Psoas muscle (tissue), 8 donors: ENCODE measurements around the gene FANK1. TPM values are rescaled to one million over a fixed set of nuclear protein-coding genes. Genes with fewer than 3 reads are reported as not detected.
A peak's percentile ranks its signal among the peaks of the same experiment; 100 is the strongest.

Experiments used
- ATAC-seq, 4 donors: fragments of 200-7000 bp; cut with Tn5 transposase; one replicate each; pipeline ENCODE4 v1.9.1; 2020; ENCODE audit warnings: moderate library complexity in 3 of 4, mild to moderate bottlenecking in 2 of 4
- DNase-seq, 2 donors: peaks; one replicate each; pipeline ENCODE4 v3.0.0-alpha.2; 2020
- H3K27ac ChIP-seq: fragments of 200-600 bp; one replicate; pipeline ENCODE4 v1.8.0; 2022
- H3K27me3 ChIP-seq, 3 donors: fragments of 200-600 bp in 1 of 3; one replicate each; pipeline versions ENCODE4 v1.6.1 to v1.8.0; 2013 to 2022; ENCODE audit warnings: low read length in 2 of 3, mild to moderate bottlenecking in 2 of 3, moderate library complexity in 1 of 3; ENCODE audit not compliant: insufficient read depth in 3 of 3
- H3K36me3 ChIP-seq, 2 donors: fragments of 200-600 bp in 1 of 2; one replicate each; pipeline versions ENCODE4 v1.6.1 to v1.8.0; 2013 to 2022; ENCODE audit warnings: low read depth in 1 of 2, mild to moderate bottlenecking in 1 of 2, moderate library complexity in 1 of 2; ENCODE audit not compliant: insufficient read depth in 1 of 2
- H3K4me1 ChIP-seq: fragments of 200-600 bp; one replicate; pipeline ENCODE4 v1.8.0; 2022
- H3K4me3 ChIP-seq: fragments of 200-600 bp; one replicate; pipeline ENCODE4 v1.8.0; 2022; ENCODE audit warnings: mild to moderate bottlenecking
- H3K9me3 ChIP-seq: fragments of 200-600 bp; one replicate; pipeline ENCODE4 v1.8.0; 2022
- CTCF ChIP-seq: fragments of 200-600 bp; IDR thresholded peaks from one replicate; pipeline ENCODE4 v1.8.0; 2022; ENCODE audit warnings: antibody characterized with exemption
- WGBS, 3 donors: extraction: QIAGEN DNeasy Blood & Tissue Kit; methylation state at CpG; one replicate each; pipeline versions ENCODE4 v1.1.6 to v1.1.7; 2013; 5-methylcytosine and 5-hydroxymethylcytosine counted together
- intact Hi-C, 2 donors: fragments of 100-400 bp; cut with DNase I; formaldehyde crosslinking; loops; one replicate each; pipeline versions ENCODE4 v1.11.0 to v1.14.2; 2022
- polyA plus RNA-seq, 3 donors: library from polyadenylated mRNA; stranded (reverse); fragments of 200-250 nt; gene quantifications; one replicate each; pipeline ENCODE4 v1.2.3, GENCODE V29; 2013
- total RNA-seq, 4 donors: library from RNA; stranded (reverse); fragmentation: NEBNext Ultra II Directional in 2 of 4; extraction: Animal tissue kit (Norgen Biotek cat#: 25700) in 2 of 4; gene quantifications; one replicate each; pipeline versions ENCODE4 v1.2.1 to v1.2.4, GENCODE V29; 2021 to 2023
- donor health status: healthy with polysubstance abuse.
- donor health status: DM: no; HTN: no; CAD: no; lungs with moderate emphysema.
- donor health status: Bipolar disorder and iron deficiency.
- donor health status: healthy.
- donor health status: DM: yes; HTN: yes; CAD: no.
- donor health status: DM: no; HTN: no; CAD: no.
- donor health status: DM: no; HTN: no; CAD: no.
- donor health status: DM: yes; HTN: yes; CAD: no.

The FANK1 gene
- total and polyA plus RNA-seq, 7 donors = 0.23 to 0.49 (median 0.29) TPM; not detected in 3

DNA sequence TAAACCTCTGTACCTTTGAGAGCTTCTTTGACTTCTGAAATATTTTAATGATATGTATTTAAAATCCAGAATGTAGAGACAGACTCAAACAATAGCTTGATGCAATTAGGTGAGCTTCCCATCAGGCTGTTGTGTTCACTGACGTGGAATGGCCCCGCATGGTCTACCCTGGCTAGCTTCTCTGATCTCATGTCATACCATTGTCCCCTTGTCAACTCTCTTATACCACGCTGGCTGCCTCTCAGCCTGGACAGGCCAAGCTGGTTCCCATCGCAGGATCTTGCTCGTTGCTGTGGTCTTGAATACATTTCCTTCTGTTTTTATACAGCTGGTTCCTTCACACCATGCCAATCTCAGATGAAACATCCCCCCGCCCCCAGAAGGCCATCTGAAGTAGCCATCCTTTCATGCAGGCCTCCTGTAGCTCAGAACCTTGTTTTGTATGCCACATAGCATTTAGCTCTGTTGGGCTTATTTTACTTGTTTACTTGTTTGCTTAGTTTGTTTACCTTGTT, 84.2 kb downstream of the FANK1 start:
- no peak for ATAC-seq
- Histone ChIP-seq H3K4me1 (no peaks in the 10 kb centered on the region), H3K27ac (no peak overlapping the region), H3K27me3 (no peaks in the 10 kb centered on the region), H3K36me3 (no peaks in the 10 kb centered on the region), H3K9me3 (no peaks in the 10 kb centered on the region), H3K4me3 (no peak overlapping the region)
- TF ChIP-seq CTCF = no peak
- 73 to 83% (median 76%) methylated on average over 6 of the region's 6 CpGs for WGBS, 3 donors
- DNase-seq = no peak
- intact Hi-C loops = loop anchor here (5.0 to 10.0 kb wide), 4 partner anchors 522 to 1884 kb away; no protein-coding TSS in a partner anchor

DNA sequence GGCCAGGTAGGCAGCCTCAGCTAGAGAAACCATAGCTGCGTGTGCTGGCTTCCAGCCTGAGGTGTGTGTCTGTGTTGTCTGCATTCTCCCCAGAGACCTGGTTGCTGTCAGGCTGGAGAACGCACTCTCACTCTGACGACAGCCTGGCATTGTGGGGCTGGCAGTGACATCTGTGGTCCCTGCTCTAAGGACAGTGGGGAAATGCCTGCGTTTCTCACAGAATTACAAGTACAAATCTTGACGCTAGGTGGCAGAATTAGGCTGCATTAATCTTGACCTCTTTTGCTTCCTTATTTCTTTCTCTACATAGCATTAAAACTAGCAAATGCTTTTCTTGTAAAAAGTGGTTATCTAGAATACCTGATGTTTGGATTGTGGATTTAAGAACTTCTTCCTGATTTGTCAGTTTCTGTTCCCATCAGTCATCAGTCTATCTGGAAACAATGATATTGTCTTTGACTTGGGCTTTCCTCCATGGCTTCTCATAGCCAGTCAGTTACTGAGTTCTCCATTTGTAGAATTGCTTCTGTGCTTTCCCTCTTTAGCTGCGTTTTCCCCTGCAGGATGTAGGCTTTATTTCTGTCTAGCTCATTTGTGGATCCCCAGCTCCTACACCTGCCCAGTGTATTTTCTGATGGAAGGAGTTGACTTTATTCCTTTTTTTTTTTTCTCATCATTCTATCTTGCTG, 86.0 kb downstream of the FANK1 start:
- H3K36me3 ChIP-seq = no peaks in the 10 kb centered on the region
- no peak overlapping the region for H3K27ac ChIP-seq
- intact Hi-C loops = loop anchor here (5.0 to 10.0 kb wide), 4 partner anchors 520 to 1882 kb away; no protein-coding TSS in a partner anchor
- TF ChIP-seq CTCF = peak; percentile 62
- H3K4me1 ChIP-seq = no peaks in the 10 kb centered on the region
- 8 to 14% (median 11%) methylated on average over 6 of the region's 6 CpGs for WGBS, 3 donors
- no peaks in the 10 kb centered on the region for H3K9me3 ChIP-seq
- H3K4me3 ChIP-seq = no peak overlapping the region
- ATAC-seq (peak in 1 of 4 donors; percentile 46), DNase-seq (no peak)
- H3K27me3 ChIP-seq = no peaks in the 10 kb centered on the region

DNA sequence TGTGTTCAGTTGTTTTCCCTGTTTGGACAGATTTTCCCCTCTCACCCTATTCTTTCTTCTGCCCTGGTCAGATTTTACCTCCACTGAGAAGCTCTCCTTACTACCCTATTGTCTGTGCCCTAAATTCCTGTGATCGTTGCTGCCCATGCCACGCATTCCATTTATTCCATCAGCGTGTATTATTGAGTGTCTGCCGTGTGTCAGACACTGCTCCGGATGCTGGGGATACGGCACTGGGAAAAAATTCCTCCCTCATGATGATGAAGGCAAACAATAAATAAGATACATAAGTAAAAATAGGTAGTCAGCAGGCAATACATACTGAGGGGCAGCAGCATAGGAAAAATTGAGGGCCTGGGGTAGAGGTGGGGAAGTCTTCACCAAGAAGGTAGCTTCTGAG, 86.8 kb downstream of the FANK1 start:
- H3K27me3 ChIP-seq = no peaks in the 10 kb centered on the region
- H3K27ac ChIP-seq = no peak overlapping the region
- DNase-seq (no peak), ATAC-seq (no peak)
- no peak for TF ChIP-seq CTCF
- H3K4me1 ChIP-seq = no peaks in the 10 kb centered on the region
- no peak overlapping the region for H3K4me3 ChIP-seq
- no peaks in the 10 kb centered on the region for H3K9me3 ChIP-seq
- no peaks in the 10 kb centered on the region for H3K36me3 ChIP-seq
- intact Hi-C loops = loop anchor here (5.0 to 10.0 kb wide), 4 partner anchors 519 to 1882 kb away; no protein-coding TSS in a partner anchor
- 62 to 65% (median 63%) methylated on average over 6 of the region's 6 CpGs for WGBS, 3 donors

DNA sequence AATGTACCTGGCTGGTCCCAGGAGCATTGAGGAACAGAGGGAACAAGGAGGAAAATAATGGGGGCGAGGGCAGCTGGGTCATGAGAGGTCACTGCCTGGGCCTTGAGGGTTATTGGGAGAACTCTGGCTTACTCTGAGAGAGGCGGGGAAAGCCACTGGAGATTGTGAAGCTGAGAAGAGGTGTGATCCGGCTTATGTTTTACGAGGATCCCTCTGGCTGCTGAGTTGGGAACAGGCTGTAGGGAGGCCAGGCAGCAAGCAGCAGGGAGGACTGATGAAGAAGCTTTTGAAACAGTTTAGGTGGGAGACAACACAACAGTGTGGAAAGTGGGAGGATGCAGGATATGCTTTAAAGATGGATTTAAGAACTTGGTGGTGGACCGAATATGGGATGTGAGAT, 87.3 kb downstream of the FANK1 start:
- DNase-seq (no peak), ATAC-seq (no peak)
- no peaks in the 10 kb centered on the region for H3K36me3 ChIP-seq
- H3K9me3 ChIP-seq = no peaks in the 10 kb centered on the region
- H3K4me1 ChIP-seq = no peaks in the 10 kb centered on the region
- 93 to 96% (median 96%) methylated on average over 5 of the region's 5 CpGs for WGBS, 3 donors
- intact Hi-C loops = loop anchor here (2.0 to 10.0 kb wide), 5 partner anchors 519 to 1881 kb away; no protein-coding TSS in a partner anchor
- no peak for TF ChIP-seq CTCF
- no peak overlapping the region for H3K27ac ChIP-seq
- no peaks in the 10 kb centered on the region for H3K27me3 ChIP-seq
- no peak overlapping the region for H3K4me3 ChIP-seq
